Endothelial cell of umbilical vein (primary cell): Measurements from ENCODE around the gene PWP1. TPM values are rescaled to one million over a fixed set of nuclear protein-coding genes. Genes with fewer than 3 reads are reported as not detected.
A peak's percentile ranks its signal among the peaks of the same experiment; 100 is the strongest.

Experiments used
- BruUV-seq: library from RNA; stranded (reverse); fragments of 400-500 nt; replicated peaks from 2 replicates; lab custom pipeline; 2021; lab: Mats Ljungman, UMichigan
- CTCF ChIA-PET: fragments of 300-600, 350-600 bp; sonication (Branson Sonifier 250); formaldehyde crosslinking; loops from one replicate; lab custom pipeline; 2021; ENCODE audit warnings: antibody characterized with exemption, inconsistent platforms; lab: Charles Lee
- POLR2A ChIA-PET: fragments of 300-600, 350-600 bp; sonication (Branson Sonifier 250); formaldehyde crosslinking; loops from one replicate; lab custom pipeline; 2021; ENCODE audit warnings: antibody characterized with exemption, inconsistent platforms; lab: Charles Lee
- DNase-seq: peaks from one replicate; pipeline ENCODE4 v3.0.0-alpha.2; 2011; ENCODE audit warnings: low read depth, low spot score
- FAIRE-seq: peaks from 2 replicates; lab custom pipeline; 2011; peaks lifted over from hg19 to GRCh38; lab: Jason Lieb, UNC
- H2AFZ ChIP-seq: 2 replicates; pipeline ENCODE4 v1.6.0; 2012; ENCODE audit warnings: low read depth, low read length, control low read depth, inconsistent platforms
- H3K27ac ChIP-seq: 2 replicates; pipeline ENCODE4 v1.5.1; 2011; ENCODE audit warnings: low read depth, mild to moderate bottlenecking, control low read depth, low read length, moderate library complexity; ENCODE audit not compliant: insufficient read depth
- H3K27me3 ChIP-seq, 2 experiments: 2 replicates each; pipeline versions ENCODE4 v1.6.0 to v1.6.1; 2011; ENCODE audit warnings: low read length in 2 of 2, mixed read lengths in 1 of 2; ENCODE audit not compliant: control insufficient read depth in 2 of 2, insufficient read depth in 2 of 2
- H3K36me3 ChIP-seq, 2 experiments: 2 replicates in 1 of 2; 3 replicates in 1 of 2; pipeline ENCODE4 v1.5.1; 2011; ENCODE audit warnings: low read length in 2 of 2, mild to moderate bottlenecking in 1 of 2, moderate library complexity in 1 of 2; ENCODE audit not compliant: control insufficient read depth in 2 of 2, insufficient read depth in 2 of 2; ENCODE audit errors: extremely low read depth in 1 of 2
- H3K4me1 ChIP-seq: 3 replicates; pipeline ENCODE4 v1.5.1; 2011; ENCODE audit warnings: mild to moderate bottlenecking, low read length; ENCODE audit not compliant: control insufficient read depth, insufficient read depth; ENCODE audit errors: extremely low read depth
- H3K4me2 ChIP-seq: 2 replicates; pipeline ENCODE4 v1.6.1; 2011; ENCODE audit warnings: low read length, control low read depth, mixed read lengths; ENCODE audit not compliant: insufficient read depth
- H3K4me3 ChIP-seq, 3 experiments: fragments of 200-600 bp in 1 of 3; sonication (generic), shearing (Covaris generic) in 1 of 3; replicated peaks in 1 of 3; 2 replicates each; pipeline ENCODE4 v1.5.1; 2011 to 2016; ENCODE audit warnings: control low read depth in 3 of 3, low read length in 3 of 3, mild to moderate bottlenecking in 2 of 3, inconsistent platforms in 1 of 3, low read depth in 1 of 3, moderate library complexity in 1 of 3; ENCODE audit not compliant: insufficient read depth in 1 of 3
- H3K79me2 ChIP-seq: 2 replicates; pipeline ENCODE4 v1.6.0; 2012; ENCODE audit warnings: low read length, inconsistent platforms; ENCODE audit not compliant: control insufficient read depth, insufficient read depth
- H3K9ac ChIP-seq: replicated peaks from 2 replicates; pipeline ENCODE3; 2011; ENCODE audit warnings: low read length, control low read depth; ENCODE audit not compliant: insufficient read depth; ENCODE audit errors: extremely low read depth
- H3K9me1 ChIP-seq: replicated peaks from 3 replicates; pipeline ENCODE4 v1.6.0; 2011; ENCODE audit warnings: mild to moderate bottlenecking, low read length; ENCODE audit not compliant: control insufficient read depth, insufficient read depth; ENCODE audit errors: extremely low read depth
- H3K9me3 ChIP-seq: replicated peaks from 2 replicates; pipeline ENCODE4 v1.5.1; 2012; ENCODE audit warnings: low read length, inconsistent platforms; ENCODE audit not compliant: control insufficient read depth, insufficient read depth
- H4K20me1 ChIP-seq: replicated peaks from 2 replicates; pipeline ENCODE3; 2011; ENCODE audit warnings: mild to moderate bottlenecking, low read length; ENCODE audit not compliant: control insufficient read depth, insufficient read depth; ENCODE audit errors: extremely low read depth
- CTCF ChIP-seq, 2 donors: IDR thresholded peaks; 1 replicate in 1 of 2; 2 replicates in 1 of 2; pipeline ENCODE4 v1.5.1; 2011; ENCODE audit warnings: low read length in 2 of 2, mild to moderate bottlenecking in 2 of 2, moderate library complexity in 2 of 2, control low read depth in 1 of 2, inconsistent platforms in 1 of 2, low read depth in 1 of 2; ENCODE audit not compliant: insufficient read depth in 1 of 2; ENCODE audit errors: extremely low read depth in 1 of 2
- EZH2 ChIP-seq: IDR thresholded peaks from 2 replicates; pipeline ENCODE4 v1.6.1; 2012; ENCODE audit warnings: borderline replicate concordance, low read depth, mild to moderate bottlenecking, moderate library complexity, low read length, inconsistent platforms; ENCODE audit not compliant: severe bottlenecking
- MYC ChIP-seq: IDR thresholded peaks from one replicate; pipeline ENCODE4 v1.6.1; 2011; ENCODE audit warnings: mild to moderate bottlenecking, low read depth, low read length
- dilution Hi-C: fragments of 300-500 bp; cut with MboI; formaldehyde crosslinking; loops from one replicate; pipeline ENCODE4 v1.15.0; 2019; ENCODE audit warnings: low sequenced_read_pairs; ENCODE audit not compliant: extremely low pct_ligation_motif_present
- intact Hi-C: fragments of 100-400 bp; cut with micrococcal nuclease; formaldehyde crosslinking; loops from one replicate; pipeline ENCODE4 v1.10.0; 2022
- polyA plus RNA-seq, 4 experiments: library from polyadenylated mRNA; depleted of rRNA in 3 of 4; stranded (reverse) in 3 of 4; unstranded in 1 of 4; fragments of >200 nt; gene quantifications; 2 replicates each; pipeline versions ENCODE4 v1.2.1 to v1.2.3, GENCODE V29; 2011 to 2012; ENCODE audit warnings: missing spikeins in 1 of 4
- total RNA-seq: library from RNA; stranded (reverse); gene quantifications from 2 replicates; pipeline ENCODE4 v1.2.3, GENCODE V29; 2021

Gene PWP1
- total and polyA plus RNA-seq, 2 donors (not counting 3 experiments of a cell fraction or from before 2014, with no cell fraction given), result 70.8 to 154 TPM

- TF ChIP-seq MYC (no peak), CTCF (IDR thresholded peaks at IDR 0.05; ENCODE audit: extremely low read depth in 1 of 2, insufficient read depth in 1 of 2, low read depth in 1 of 2, low read length in 2 of 2) (peak; percentile 72 to 88)
- peaks cover 2 to 6% of the 10 kb centered on the region in 2 experiments for H3K27me3 ChIP-seq
- H3K4me1 ChIP-seq, result no peaks in the 10 kb centered on the region
- no peaks in the 10 kb centered on the region for H3K36me3 ChIP-seq
- dilution Hi-C loops, result no loop called here
- intact Hi-C loops, result loop anchor here (1.0 kb wide), 1 partner anchor 214 kb away; no protein-coding TSS in a partner anchor
- no peaks in the 10 kb centered on the region for H3K79me2 ChIP-seq
- no TSS peak for BruUV-seq
- no peak overlapping the region for H3K4me2 ChIP-seq
- ChIA-PET CTCF (interaction anchor here (0.6 to 13.4 kb wide), 15 partner anchors 9 to 214 kb away, joined by 3 to 336 read pairs (median 4); partner anchors contain the start of gene PWP1), POLR2A (no interaction called here)
- H3K27ac ChIP-seq, result no peak overlapping the region
- H3K4me3 ChIP-seq, result no peak overlapping the region
- DNase-seq, result peak; percentile 35
- peak; percentile 77 for FAIRE-seq
- no peaks in the 10 kb centered on the region for H3K9me3 ChIP-seq
- H3K9me1 ChIP-seq, result no peaks in the 10 kb centered on the region
- H2AFZ ChIP-seq, result no peak overlapping the region
- no peaks in the 10 kb centered on the region for H4K20me1 ChIP-seq
- H3K9ac ChIP-seq, result no peak overlapping the region
These were observed 14.5 kb upstream of the PWP1 start for GRCh38 chr12:107670999-107671643.

GRCh38 chr12:107677671-107678070 is 7.9 kb upstream of the PWP1 start:
- ChIA-PET CTCF (interaction anchor here (13.4 kb wide), 1 partner anchor 207 kb away, joined by 336 read pairs; no protein-coding TSS in a partner anchor), POLR2A (no interaction called here)
- BruUV-seq, result no TSS peak

More at GRCh38 chr12:107677671-107678070, 7.9 kb upstream of the PWP1 start:
- Histone ChIP-seq H3K9me1 (no peaks in the 10 kb centered on the region), H3K79me2 (no peaks in the 10 kb centered on the region), H4K20me1 (no peaks in the 10 kb centered on the region), H3K4me1 (no peaks in the 10 kb centered on the region), H3K27ac (no peak overlapping the region), H3K4me3 (no peak overlapping the region), H3K9ac (no peak overlapping the region), H3K9me3 (no peaks in the 10 kb centered on the region), H2AFZ (no peak overlapping the region), H3K4me2 (no peak overlapping the region), H3K36me3 (no peaks in the 10 kb centered on the region), H3K27me3 (peaks cover 18 to 23% of the 10 kb centered on the region in 2 experiments)
- no peak for TF ChIP-seq EZH2
- FAIRE-seq, result no peak
- intact Hi-C loops, result loop anchor here (2.0 to 5.0 kb wide), 2 partner anchors 517 to 545 kb away; no protein-coding TSS in a partner anchor
- dilution Hi-C loops, result no loop called here
- DNase-seq, result no peak
